HG02884 (cell line): Measurements from ENCODE around the gene CSK.
A peak's percentile ranks its signal among the peaks of the same experiment; 100 is the strongest.

Experiments
- ATAC-seq: cut with Tn5 transposase; IDR thresholded peaks from one replicate; pipeline ENCODE4 v1.9.1; 2021; ENCODE audit warnings: mild to moderate bottlenecking, moderate library complexity; ENCODE audit not compliant: unreplicated experiment

Gene CSK

DNA sequence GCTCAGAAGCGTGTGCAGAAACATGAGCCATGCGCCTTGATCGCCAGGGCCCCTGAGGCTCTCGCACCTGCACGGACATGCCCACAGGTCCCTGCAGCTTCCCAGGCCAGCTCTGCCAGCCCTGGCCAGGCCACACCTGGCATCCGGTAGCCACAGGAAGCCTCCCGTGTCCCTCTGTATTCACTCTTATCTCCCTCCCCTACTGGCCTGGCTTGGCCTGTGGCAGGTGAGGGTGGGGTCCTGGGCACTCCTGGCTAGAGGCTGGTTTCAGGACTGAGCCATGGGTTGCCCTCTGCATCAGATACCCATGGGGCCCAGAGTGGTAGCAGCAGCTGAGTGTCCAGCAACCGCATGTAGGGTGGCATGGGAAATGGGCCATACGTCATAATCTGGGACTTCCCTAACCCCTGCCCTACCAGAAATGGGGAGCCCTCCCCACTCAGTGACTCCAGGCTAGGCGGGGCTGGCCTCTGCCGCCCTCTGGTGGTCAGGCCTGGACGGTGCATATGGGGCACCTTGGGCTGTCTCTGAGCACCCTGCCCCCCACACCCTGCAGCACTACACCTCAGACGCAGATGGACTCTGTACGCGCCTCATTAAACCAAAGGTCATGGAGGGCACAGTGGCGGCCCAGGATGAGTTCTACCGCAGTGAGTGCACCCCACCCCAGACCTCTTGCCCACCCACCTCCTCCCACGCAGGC is 18.1 kb downstream of the CSK start:
- ATAC-seq, result peak; percentile 66

DNA sequence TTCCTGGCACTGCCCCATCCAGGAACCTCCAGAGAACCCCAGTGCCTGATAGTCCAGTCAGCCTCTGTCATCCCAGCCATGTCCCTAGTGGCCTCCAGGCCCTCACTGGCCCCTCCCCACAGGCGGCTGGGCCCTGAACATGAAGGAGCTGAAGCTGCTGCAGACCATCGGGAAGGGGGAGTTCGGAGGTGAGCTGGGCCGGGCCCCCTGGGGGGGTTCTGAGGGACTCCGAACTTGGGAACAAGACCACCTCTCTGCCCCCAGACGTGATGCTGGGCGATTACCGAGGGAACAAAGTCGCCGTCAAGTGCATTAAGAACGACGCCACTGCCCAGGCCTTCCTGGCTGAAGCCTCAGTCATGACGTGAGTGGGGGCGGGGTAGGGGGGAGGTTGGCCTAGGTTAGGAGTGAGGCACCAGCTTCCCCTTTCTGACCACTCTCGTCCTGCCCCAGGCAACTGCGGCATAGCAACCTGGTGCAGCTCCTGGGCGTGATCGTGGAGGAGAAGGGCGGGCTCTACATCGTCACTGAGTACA is 18.7 kb downstream of the CSK start:
- no peak for ATAC-seq

DNA sequence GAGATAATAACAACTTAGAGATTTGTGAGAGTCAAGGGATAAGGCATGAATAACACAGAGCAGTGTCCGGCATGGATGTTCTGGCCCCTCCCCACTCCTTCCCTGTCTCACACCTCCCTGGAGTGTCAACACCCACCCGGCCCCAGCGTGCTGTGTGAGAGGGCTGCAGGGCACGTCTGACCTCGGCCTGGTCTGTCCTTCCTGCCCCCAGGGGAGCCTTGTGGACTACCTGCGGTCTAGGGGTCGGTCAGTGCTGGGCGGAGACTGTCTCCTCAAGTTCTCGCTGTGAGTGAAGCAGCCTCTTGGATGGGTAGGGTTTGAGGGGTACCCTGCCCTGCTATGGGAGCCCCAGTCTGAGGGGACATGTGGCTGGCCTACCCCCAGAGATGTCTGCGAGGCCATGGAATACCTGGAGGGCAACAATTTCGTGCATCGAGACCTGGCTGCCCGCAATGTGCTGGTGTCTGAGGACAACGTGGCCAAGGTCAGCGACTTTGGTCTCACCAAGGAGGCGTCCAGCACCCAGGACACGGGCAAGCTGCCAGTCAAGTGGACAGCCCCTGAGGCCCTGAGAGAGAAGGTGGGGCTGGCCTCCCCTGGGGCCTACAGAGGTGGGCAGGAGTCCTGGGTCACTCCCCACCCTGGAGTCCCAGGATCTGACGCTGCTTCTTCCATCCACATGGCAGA is 19.6 kb downstream of the CSK start:
- no peak for ATAC-seq

DNA sequence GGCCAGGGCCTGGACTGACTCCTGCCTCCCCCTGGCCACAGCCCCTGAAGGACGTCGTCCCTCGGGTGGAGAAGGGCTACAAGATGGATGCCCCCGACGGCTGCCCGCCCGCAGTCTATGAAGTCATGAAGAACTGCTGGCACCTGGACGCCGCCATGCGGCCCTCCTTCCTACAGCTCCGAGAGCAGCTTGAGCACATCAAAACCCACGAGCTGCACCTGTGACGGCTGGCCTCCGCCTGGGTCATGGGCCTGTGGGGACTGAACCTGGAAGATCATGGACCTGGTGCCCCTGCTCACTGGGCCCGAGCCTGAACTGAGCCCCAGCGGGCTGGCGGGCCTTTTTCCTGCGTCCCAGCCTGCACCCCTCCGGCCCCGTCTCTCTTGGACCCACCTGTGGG is 20.4 kb downstream of the CSK start:
- no peak for ATAC-seq

DNA sequence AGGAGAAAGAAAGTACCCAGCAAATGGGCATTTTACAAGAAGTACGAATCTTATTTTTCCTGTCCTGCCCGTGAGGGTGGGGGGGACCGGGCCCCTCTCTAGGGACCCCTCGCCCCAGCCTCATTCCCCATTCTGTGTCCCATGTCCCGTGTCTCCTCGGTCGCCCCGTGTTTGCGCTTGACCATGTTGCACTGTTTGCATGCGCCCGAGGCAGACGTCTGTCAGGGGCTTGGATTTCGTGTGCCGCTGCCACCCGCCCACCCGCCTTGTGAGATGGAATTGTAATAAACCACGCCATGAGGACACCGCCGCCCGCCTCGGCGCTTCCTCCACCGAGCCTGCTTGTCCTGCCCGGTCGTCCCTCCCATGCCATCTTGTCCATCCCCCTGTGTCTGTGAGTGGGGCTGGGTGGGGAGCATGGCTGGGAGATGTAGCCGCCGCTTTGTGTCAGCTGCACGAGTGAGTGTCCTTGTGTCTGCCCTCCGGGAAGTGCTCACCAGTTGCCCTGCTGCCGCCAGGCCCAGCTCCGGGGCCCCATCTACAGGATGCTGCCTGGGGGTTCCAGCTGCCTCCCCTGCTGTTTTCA is 21.1 kb downstream of the CSK start:
- no peak for ATAC-seq

DNA sequence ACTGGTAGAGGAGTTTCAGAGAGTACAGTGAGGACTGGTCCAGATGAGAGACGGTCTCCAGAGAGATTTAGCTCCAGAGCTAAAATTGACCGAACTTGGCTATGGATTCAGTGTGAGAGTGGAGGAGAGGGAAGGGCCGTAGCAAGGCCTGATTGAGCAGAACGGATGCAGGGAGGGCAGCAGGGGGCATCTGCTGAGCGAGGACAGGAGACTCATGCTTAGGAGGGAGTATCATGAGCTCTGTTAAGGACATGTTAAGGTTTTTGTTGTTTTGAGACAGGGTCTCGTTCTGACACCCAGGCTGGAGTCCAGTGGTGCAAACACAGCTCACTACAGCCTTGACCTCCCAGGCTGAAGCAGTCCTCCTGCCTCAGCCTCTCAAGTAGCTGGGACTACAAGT is 23.1 kb downstream of the CSK start:
- ATAC-seq, result no peak

DNA sequence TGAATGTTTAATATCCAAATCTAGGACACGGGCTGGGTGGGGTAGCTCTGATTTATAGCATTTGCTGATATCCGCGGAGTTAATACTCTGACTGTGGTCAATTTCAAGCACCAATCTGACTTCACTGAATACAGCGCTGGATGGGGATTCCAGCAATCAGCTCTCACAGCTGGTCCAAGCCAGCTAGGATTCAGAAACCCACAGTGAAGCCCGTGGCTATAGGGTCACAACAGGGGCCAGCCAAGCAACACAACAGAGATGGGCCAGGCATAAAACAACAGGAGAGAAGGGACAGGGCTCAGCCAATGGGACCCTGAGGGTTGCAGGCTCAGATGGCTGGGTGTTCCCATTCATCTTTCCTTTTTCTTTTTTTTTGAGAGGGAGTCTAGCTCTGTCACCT is 25.4 kb downstream of the CSK start:
- ATAC-seq, result no peak

DNA sequence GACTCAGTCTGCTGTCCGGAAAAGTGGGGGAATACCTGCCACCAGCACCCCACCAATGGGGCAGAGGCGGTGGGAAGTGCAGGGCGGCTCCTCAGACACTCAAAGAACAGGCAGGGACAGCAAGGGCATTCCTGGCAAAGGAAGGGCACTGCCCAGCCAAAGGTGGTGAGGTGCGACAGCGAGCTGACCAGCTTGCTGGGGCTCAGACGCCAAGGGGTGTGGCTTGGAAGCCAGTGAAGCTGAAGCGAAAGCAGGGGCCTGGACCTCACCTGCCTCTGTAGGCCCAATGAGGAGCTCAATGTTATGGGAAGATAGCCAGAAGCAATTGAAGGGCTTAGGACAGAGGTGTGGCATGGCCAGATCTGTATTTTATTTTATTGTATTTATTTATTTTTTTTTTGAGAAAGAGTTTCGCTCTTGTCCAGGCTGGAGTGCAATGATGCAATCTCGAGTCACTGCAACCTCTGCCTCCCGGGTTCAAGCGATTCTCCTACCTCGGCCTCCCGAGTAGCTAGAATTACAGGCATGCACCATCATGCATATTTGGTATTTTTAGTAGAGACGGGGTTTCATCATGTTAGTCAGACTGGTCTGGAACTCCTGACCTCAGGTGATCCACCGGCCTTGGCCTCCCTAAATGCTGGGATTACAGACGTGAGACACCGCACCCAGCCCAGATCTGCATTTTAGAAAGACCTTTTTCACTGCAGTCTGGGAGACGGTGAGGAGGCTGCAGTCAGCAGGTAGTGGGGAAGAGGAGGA is 26.4 kb downstream of the CSK start:
- ATAC-seq, result no peak

DNA sequence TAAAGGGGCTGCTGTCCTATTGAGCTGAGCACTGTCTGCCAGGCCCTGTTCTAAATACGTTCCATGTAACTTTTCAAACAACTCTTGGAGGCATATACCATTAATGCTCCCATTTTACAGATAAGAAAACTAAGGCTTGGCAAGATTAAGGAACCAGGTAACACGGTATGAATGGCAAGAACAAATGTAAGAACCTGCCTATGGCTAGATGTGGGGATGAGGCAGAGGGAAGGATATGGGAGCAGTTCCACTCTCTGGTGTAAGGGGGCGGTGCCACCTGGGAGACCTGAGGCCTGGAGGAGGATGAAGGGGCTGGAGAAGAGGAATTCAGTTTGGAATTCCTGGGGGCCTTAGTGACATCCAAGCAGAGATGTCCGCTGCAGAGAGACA is 27.0 kb downstream of the CSK start:
- ATAC-seq, result no peak

DNA sequence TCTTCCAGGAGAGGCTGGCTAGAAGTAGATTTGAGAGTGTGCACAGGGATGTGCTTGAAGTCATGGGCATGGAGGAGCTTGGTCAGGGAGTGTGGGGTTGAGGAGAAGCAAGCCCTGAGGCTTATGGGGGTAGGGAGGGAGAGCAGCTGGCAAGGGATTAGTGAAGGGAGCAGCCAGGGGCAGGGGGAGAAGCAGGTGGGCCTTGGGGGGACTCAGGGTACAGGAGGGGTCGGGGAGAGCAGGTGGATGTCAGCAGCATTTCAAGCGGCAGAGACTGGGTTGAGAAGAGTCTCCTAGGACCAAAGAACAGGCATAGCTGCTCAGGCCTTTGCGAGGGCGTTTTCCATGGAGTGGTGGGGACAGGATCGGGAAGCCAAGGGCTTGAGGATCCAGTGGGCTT is 27.4 kb downstream of the CSK start:
- ATAC-seq, result no peak

DNA sequence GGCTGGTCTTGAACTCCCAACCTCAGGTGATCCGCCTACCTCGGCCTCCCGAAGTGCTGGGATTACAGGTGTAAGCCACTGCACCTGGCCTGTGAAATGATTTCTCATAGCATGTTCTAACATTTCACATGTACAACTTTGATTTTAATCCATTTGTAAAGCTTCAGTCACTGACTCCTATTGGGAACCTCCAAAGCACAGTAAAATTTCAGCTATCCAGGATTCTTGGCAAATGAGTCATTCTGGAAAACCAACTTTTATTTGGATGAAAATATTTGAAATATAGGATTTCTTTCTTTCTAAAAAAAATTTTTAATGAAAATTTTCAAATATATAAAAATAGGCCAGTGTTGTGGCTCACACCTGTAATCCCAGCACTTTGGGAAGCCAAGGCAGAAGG is 28.1 kb downstream of the CSK start:
- ATAC-seq, result no peak

DNA sequence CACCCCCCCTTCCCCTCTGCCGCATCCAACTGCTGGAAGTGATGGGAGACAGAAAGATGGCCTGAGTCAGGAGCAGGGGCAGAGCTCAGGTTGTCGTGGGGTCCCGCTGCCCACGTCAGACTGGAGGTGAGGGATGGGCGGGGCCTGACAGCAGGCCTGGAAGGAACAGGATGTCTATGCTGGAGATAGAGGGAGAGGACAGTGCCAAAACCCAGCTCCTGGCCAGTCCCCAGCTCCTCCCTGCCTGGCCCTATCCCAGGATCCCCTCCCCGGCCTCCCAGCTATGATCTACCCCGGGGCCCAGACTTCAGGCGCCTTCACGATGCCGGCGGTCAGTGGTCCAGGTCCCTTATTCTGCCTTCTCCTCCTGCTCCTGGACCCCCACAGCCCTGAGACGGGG is 30.7 kb downstream of the CSK start, which contains the start of gene LMAN1L:
LMAN1L (plus strand) TSS at position 303 of the 400 bp plus-strand sequence; CDS start at position 323, 20 bp downstream.
- ATAC-seq, result no peak

DNA sequence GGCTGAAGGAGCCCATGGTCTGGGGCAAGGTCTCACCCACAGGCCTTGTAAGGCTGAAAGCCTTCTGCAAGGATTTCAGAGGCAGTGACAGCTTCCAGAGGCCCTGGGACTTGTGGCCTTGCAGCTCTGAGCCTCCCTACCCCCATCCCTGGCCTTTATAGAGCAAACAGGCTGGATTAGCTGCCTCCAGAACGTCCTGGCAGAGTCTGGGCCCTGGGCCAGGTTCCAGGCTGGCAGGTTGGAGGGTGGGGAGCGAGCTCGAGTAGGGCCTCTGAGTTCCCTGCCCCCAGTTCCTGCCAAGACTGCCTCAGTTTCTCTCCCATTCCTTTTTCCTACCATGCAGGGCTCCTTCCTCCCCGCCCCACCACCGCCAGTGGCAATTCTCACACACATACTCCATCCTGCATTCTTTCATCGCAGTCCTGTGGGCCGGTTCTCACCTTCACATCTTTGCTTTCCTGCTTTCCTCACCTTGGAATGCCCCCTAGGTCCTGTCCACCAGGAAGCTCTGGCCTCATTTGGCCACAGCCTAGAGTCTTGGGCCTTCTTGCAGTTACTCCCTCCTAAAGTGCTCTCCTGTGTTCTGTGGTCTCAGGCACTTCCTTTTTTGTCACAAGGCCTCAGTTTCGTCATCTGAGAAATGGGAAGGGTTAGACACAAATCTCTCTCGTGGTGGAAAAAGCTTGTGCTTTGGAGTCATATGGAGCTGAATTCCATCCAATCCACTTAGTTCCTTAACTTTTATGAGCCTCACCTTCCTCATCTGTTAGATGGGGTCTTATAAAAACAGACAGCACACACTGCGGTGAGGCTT is 33.4 kb downstream of the CSK start:
- ATAC-seq, result no peak

DNA sequence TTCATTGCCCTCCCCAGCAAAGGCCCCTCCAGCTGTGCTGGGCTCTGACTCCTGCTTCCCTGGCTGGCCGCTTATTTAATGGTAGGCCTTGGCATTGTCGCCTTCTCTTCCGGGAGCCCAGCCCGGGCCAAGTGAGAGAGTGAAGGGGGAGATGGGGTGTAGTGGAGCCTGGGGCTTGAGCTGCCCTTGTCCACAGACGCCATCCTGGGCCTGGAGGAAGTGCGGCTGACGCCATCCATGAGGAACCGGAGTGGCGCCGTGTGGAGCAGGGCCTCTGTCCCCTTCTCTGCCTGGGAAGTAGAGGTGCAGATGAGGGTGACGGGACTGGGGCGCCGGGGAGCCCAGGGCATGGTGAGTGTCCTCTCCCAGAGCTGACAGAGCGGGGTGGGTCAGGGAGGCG is 34.1 kb downstream of the CSK start:
- ATAC-seq, result no peak

DNA sequence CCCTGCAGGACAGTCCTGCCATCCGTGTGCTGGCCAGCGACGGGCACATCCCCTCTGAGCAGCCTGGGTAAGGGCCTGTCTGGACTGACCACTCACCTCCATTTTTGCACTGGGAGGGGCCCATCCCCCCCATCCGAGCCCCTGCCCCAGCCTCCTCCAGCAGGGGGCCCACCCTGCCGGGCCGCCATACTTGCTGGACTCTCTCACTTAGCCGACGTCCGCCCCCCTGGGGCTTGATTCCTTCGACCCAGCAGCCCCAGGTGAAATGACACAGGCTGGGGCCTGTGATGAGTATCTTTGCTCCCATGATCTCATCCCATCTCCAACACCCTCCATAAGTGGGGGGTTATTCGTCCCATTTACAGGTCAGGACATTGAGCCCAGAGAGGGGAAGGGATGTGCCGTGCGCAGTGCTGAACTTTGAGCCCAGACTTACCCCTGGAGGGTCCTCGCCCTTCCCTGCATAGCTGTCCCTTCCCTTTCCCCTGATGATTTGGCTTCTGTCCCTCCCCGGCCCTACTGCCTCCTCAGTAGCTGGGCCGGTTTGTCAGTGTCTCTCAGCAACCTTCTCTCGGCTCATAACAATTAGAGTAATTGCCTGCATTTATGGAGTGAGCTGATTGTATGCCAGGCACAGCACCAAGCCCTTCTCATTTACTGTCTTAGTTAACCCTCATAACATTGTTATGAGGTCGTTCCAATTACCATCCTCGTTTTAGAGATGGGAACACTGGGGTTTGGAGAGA is 34.9 kb downstream of the CSK start:
- ATAC-seq, result no peak

DNA sequence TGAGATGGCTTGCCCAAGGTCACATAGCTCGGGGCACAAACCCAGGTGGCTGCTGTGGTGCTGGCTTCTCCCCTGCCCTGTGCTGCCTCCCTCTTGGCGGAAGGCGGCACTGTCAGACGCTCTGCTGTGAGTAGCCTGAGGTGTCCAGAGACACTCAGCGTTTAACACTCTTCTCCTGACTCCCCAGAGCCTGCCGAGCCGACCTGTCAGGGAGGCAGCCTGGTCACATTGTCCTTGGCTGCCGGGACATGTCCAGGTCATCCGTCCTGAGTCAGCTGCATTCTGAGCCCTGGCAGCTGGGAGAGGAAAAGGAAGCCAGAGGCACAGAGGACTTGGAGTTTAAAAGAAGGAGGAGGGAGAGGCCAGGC is 35.5 kb downstream of the CSK start:
- no peak for ATAC-seq

DNA sequence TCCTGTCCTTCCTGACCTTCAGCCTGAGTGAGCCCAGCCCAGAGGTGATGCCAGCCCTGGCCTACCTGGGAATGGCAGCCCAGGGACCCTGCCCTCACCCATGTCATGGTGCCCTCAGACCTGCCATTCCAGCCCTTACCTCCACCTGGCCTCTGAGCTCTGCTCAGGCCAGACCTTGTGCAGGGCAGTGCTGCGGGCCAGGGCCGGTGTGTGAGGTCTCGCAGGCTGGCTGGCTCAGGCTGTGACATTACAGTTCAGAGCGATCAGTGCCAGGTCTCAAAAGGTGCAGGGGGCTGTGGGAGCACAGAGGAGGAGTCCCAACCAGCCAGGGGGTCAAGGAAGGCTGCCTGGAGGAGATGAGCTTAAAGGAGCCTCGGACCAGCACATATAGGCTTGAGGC is 38.2 kb downstream of the CSK start:
- no peak for ATAC-seq

DNA sequence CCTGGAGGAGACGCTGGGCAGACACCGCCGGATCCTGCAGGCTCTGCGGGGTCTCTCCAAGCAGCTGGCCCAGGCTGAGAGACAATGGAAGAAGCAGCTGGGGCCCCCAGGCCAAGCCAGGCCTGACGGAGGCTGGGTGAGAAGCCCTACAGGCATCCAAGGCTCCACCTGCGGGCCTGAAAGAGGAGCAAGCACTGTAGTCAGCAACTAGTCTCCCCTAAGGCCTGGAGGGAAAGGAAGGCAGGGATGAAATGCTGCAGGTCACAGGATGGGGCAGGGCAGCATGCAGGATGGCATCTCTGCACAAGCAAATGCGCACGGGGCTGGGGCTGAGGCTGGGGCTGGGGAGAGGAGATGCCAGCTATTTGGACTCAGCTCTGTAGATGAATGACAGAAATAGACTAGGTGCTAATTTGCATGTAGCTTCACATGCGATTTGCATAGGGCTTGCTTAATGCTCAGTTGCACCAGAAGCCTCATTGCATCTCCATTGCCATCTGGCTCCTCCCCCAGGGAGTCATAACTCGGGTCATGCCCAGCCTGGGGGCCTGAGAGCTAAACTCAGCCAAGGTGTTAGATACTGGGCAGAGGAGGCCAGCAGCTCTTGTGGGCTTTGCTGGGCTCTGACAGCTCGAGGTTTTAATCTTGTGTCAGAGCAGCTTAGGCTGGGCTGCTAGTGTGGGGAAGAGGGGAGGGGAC is 39.4 kb downstream of the CSK start:
- ATAC-seq, result no peak

DNA sequence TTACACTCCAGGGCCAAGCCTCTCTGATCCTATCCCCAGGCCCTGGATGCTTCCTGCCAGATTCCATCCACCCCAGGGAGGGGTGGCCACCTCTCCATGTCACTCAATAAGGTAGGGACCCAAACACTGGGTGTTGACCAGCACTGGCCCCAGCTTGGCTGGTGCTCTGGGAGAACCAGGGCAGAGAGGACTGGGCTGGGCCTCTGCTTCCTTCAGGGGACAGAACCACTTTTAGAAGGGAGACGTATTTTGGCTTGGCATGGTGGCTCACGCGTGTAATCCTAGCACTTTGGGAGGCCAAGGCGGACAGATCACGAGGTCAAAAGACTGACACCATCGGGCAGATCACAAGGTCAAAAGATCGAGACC is 39.9 kb downstream of the CSK start:
- no peak for ATAC-seq
